ENCODE measurements around the gene SLC12A2. TPM values are rescaled to one million over a fixed set of nuclear protein-coding genes. Genes with fewer than 3 reads are reported as not detected.

SLC12A2 gene
- polyA plus RNA-seq, 3 donors from 2014 or later = 2.9 to 7.0 (median 5.0) TPM

GRCh38 chr5:128155776-128156175 is 72.2 kb downstream of the SLC12A2 start:
- Mint-ChIP-seq H3K36me3 (peaks cover 43 to 62% (median 52%) of the 10 kb centered on the region in 3 donors), H3K27ac (peak overlapping the region in 1 of 6 donors; percentile 23), H3K9me3 (peaks cover 0 to 2% (median 0%) of the 10 kb centered on the region in 6 donors), H3K4me3 (no peak overlapping the region), H3K4me1 (no peaks in the 10 kb centered on the region), H3K27me3 (ENCODE audit: low read depth in 3 of 3) (no peaks in the 10 kb centered on the region)
- no peak for DNase-seq

- Mint-ChIP-seq H3K36me3 (peaks cover 39 to 62% (median 52%) of the 10 kb centered on the region in 3 donors), H3K27ac (no peak overlapping the region), H3K4me1 (no peaks in the 10 kb centered on the region), H3K9me3 (peaks cover 0 to 2% (median 0%) of the 10 kb centered on the region in 6 donors), H3K27me3 (ENCODE audit: low read depth in 3 of 3) (no peaks in the 10 kb centered on the region), H3K4me3 (no peak overlapping the region)
- no peak for DNase-seq
These were observed 73.0 kb downstream of the SLC12A2 start for GRCh38 chr5:128156521-128156920.

- Mint-ChIP-seq H3K36me3 (peaks cover 48 to 66% (median 63%) of the 10 kb centered on the region in 3 donors), H3K4me1 (no peaks in the 10 kb centered on the region), H3K27ac (no peak overlapping the region), H3K4me3 (no peak overlapping the region), H3K27me3 (ENCODE audit: low read depth in 3 of 3) (no peaks in the 10 kb centered on the region), H3K9me3 (peaks cover 0 to 2% (median 0%) of the 10 kb centered on the region in 6 donors)
- DNase-seq = no peak
These were observed 74.8 kb downstream of the SLC12A2 start for GRCh38 chr5:128158342-128158741.

GRCh38 chr5:128163991-128164390 is 80.4 kb downstream of the SLC12A2 start:
- no peak for DNase-seq
- Mint-ChIP-seq H3K4me1 (no peaks in the 10 kb centered on the region), H3K27me3 (ENCODE audit: low read depth in 3 of 3) (no peaks in the 10 kb centered on the region), H3K27ac (no peak overlapping the region), H3K36me3 (peaks cover 30 to 57% (median 48%) of the 10 kb centered on the region in 3 donors), H3K4me3 (no peak overlapping the region), H3K9me3 (no peaks in the 10 kb centered on the region)

DNA sequence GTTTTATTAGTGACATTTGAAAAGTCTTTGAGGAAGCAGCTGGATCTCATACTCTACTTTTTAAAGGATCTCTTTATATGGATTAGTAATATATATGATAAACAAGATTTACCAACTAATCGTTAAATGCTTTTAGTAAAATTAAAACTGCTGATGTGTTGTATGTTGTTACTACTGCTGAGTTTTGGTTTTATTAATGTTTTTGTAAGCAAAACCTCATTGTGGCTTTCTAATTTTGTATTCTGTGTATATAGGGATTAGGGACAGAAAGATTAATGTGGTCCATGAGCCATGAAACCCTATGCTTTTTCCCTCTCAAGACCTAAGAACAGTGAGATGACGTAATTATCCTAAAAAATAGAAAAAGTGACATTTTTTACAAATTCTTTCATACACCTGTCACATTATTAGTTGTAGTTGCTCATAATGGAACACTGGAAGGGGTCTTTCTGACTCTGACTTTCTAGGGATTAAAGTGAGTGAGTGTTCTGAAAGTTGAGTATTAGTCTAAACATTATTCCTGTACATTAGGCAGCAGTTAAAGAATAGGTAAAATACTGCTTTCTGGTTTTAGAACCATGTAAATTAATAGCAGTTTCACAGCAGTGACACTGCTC is 85.9 kb downstream of the SLC12A2 start:
- peaks cover 17 to 37% (median 34%) of the 10 kb centered on the region in 3 donors for H3K36me3 Mint-ChIP-seq

DNA sequence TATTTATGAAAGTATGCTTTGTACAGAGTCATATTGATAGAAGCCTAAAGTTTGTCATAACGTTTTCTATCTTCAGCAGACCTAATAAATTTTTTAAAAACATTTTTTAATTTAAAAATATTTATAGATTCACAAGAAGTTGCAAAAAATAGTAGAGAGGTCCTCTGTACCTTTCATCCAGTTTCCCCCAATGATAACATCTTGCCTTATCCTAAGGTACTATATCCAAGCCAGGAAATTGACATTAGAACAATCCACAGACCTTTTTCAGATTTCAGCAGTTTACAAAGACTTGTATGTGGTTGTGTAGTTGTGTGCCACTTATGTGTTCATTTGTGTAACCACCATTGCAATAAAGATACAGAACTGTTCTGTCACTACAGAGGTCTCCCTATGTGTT is 88.5 kb downstream of the SLC12A2 start:
- Mint-ChIP-seq H3K27ac (no peak overlapping the region), H3K4me1 (no peaks in the 10 kb centered on the region), H3K4me3 (no peak overlapping the region), H3K9me3 (no peaks in the 10 kb centered on the region), H3K36me3 (peaks cover 12 to 32% (median 24%) of the 10 kb centered on the region in 3 donors), H3K27me3 (ENCODE audit: low read depth in 3 of 3) (no peaks in the 10 kb centered on the region)
- DNase-seq = no peak

More for the DNA sequence above, 85.9 kb downstream of the SLC12A2 start:
- DNase-seq = no peak
- Mint-ChIP-seq H3K27me3 (ENCODE audit: low read depth in 3 of 3) (no peaks in the 10 kb centered on the region), H3K4me3 (no peak overlapping the region), H3K9me3 (no peaks in the 10 kb centered on the region), H3K4me1 (no peaks in the 10 kb centered on the region), H3K27ac (no peak overlapping the region)

DNA sequence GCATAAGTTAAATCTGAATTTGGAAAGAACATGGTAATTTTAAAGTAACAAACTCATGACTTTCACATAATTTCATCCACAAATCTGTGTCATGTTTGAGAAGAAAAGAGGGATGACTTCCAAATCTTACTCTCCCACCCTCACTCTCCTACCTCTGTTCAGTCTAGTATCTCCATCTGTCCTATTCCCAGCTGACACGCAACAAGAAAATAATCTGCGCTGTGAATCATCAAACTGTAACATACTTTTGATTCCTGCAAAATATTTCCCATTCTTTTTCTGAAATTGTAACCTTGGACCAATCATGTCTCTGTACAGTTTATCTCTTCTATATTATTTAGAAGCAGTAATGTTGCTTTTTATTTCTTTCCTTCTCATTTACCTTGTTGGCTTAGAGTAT is 91.4 kb downstream of the SLC12A2 start:
- Mint-ChIP-seq H3K36me3 (peaks cover 20 to 30% (median 28%) of the 10 kb centered on the region in 3 donors), H3K4me3 (no peak overlapping the region), H3K4me1 (no peaks in the 10 kb centered on the region), H3K9me3 (no peaks in the 10 kb centered on the region), H3K27me3 (ENCODE audit: low read depth in 3 of 3) (no peaks in the 10 kb centered on the region), H3K27ac (no peak overlapping the region)
- no peak for DNase-seq

DNA sequence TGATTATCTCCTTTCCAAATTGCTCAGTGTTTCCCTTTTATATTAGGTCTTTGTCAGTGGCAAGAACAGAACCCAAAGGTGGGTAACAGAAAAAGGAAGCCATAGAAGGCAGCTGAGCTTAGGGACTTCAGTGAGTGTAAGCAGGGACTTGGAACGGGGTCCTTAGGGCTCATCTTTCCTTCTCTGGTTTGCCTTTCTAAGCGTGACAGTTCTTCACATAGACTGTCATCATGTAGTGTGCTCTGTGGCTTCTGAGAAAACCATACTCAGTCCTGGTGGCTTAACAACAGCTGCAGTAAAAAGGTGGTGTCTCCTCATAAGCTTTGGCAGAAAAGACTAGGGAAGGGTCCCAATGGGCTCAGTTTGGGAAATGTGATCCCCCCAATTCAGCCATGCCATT is 108.8 kb downstream of the SLC12A2 start:
- no peak overlapping the region for H3K4me3 Mint-ChIP-seq
- no peaks in the 10 kb centered on the region for H3K4me1 Mint-ChIP-seq
- no peak overlapping the region for H3K27ac Mint-ChIP-seq
- peaks cover 5 to 14% (median 6%) of the 10 kb centered on the region in 3 donors for H3K36me3 Mint-ChIP-seq
- H3K9me3 Mint-ChIP-seq = no peaks in the 10 kb centered on the region
- no peak for DNase-seq
- no peaks in the 10 kb centered on the region for H3K27me3 Mint-ChIP-seq (ENCODE audit: low read depth in 3 of 3)

DNA sequence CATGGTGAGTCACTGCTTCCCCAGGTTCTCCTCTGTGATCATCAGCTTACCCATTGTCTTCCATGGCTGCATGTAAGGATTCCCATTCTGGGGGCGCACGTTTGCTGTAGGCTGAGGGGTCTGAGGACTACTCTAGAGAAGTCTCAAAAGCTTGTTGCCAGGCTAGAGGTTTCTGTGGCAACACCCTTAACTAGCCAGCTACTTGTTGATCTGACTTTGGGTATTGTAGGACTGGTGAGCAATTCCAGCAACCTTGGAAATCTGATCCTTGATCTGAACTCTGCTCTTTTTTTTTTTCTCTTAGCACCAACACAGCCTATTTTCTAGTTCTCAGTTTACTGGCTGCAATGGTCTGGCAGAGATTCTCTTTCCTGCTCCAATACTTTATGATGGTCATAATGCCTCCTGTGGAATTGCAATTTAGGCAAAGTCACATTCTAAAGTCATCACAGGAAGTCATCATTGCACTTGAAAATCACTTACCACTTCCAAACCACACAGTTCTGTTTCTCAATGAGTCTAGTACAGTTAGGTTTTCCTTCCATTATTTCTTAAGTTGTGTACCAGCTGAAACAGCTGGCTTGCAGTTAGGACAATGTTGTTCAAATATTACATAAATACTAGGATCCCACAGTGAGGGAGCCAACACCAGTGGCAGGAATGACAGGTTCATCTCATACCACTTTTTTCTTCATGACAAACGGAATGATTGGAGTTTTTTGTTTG is 110.3 kb downstream of the SLC12A2 start:
- H3K27me3 Mint-ChIP-seq (ENCODE audit: low read depth in 3 of 3) = peaks cover 0 to 1% (median 0%) of the 10 kb centered on the region in 3 donors
- no peaks in the 10 kb centered on the region for H3K9me3 Mint-ChIP-seq
- no peaks in the 10 kb centered on the region for H3K4me1 Mint-ChIP-seq
- peak overlapping the region in 1 of 6 donors; percentile 8 for H3K27ac Mint-ChIP-seq
- H3K36me3 Mint-ChIP-seq = peaks cover 3 to 12% (median 6%) of the 10 kb centered on the region in 3 donors
- no peak overlapping the region for H3K4me3 Mint-ChIP-seq
- DNase-seq = no peak

GRCh38 chr5:128195316-128195715 is 111.8 kb downstream of the SLC12A2 start:
- no peak overlapping the region for H3K4me3 Mint-ChIP-seq
- H3K27ac Mint-ChIP-seq = no peak overlapping the region
- no peaks in the 10 kb centered on the region for H3K4me1 Mint-ChIP-seq
- peaks cover 0 to 1% (median 0%) of the 10 kb centered on the region in 3 donors for H3K27me3 Mint-ChIP-seq (ENCODE audit: low read depth in 3 of 3)
- H3K9me3 Mint-ChIP-seq = no peaks in the 10 kb centered on the region
- peaks cover 0 to 5% (median 5%) of the 10 kb centered on the region in 3 donors for H3K36me3 Mint-ChIP-seq
- DNase-seq = no peak

DNA sequence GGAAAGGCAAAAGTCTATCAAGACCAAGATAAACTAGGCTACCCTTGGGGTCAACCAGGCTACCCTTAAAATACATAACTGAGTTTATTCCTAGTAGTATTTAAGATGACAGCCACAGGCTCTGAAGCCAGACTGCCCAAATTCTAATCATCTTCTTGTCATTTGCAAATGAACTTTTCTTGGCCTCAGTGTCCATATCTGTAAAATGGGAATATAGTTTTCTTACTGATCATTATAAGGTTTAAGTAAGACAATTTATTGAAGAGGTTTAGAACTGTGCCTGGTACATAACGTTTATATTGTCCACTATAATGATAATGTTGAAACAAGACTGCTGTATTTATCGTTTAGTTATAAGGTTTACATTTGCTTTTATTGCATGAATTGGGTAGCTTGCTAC is 112.5 kb downstream of the SLC12A2 start:
- peaks cover 0 to 1% (median 0%) of the 10 kb centered on the region in 3 donors for H3K27me3 Mint-ChIP-seq (ENCODE audit: low read depth in 3 of 3)
- no peak for DNase-seq
- H3K36me3 Mint-ChIP-seq = peaks cover 0 to 5% (median 3%) of the 10 kb centered on the region in 3 donors
- no peak overlapping the region for H3K27ac Mint-ChIP-seq
- H3K9me3 Mint-ChIP-seq = no peaks in the 10 kb centered on the region
- H3K4me1 Mint-ChIP-seq = peaks cover 0 to 4% of the 10 kb centered on the region in 2 donors
- no peak overlapping the region for H3K4me3 Mint-ChIP-seq

GRCh38 chr5:128196791-128197190 is 113.2 kb downstream of the SLC12A2 start:
- Mint-ChIP-seq H3K4me1 (peaks cover 4 to 11% of the 10 kb centered on the region in 2 donors), H3K9me3 (no peaks in the 10 kb centered on the region), H3K27ac (no peak overlapping the region), H3K27me3 (ENCODE audit: low read depth in 3 of 3) (peaks cover 0 to 1% (median 0%) of the 10 kb centered on the region in 3 donors), H3K36me3 (peaks cover 0 to 5% (median 3%) of the 10 kb centered on the region in 3 donors), H3K4me3 (no peak overlapping the region)
- no peak for DNase-seq

- peaks cover 0 to 5% (median 3%) of the 10 kb centered on the region in 3 donors for H3K36me3 Mint-ChIP-seq
- H3K9me3 Mint-ChIP-seq = no peaks in the 10 kb centered on the region
- peaks cover 0 to 1% (median 0%) of the 10 kb centered on the region in 3 donors for H3K27me3 Mint-ChIP-seq (ENCODE audit: low read depth in 3 of 3)
- H3K4me1 Mint-ChIP-seq = peaks cover 4 to 11% of the 10 kb centered on the region in 2 donors
- no peak for DNase-seq
- H3K27ac Mint-ChIP-seq = no peak overlapping the region
- no peak overlapping the region for H3K4me3 Mint-ChIP-seq
These were observed 114.4 kb downstream of the SLC12A2 start for GRCh38 chr5:128197896-128198522.

GRCh38 chr5:128199104-128199503 is 115.5 kb downstream of the SLC12A2 start:
- Mint-ChIP-seq H3K27ac (no peak overlapping the region), H3K4me1 (peaks cover 4 to 11% of the 10 kb centered on the region in 2 donors), H3K9me3 (no peaks in the 10 kb centered on the region), H3K36me3 (peaks cover 0 to 5% (median 3%) of the 10 kb centered on the region in 3 donors), H3K4me3 (no peak overlapping the region), H3K27me3 (ENCODE audit: low read depth in 3 of 3) (peaks cover 0 to 1% (median 0%) of the 10 kb centered on the region in 3 donors)
- DNase-seq = no peak
